ENCODE results near the gene POLR3C. TPM values are rescaled to one million over a fixed set of nuclear protein-coding genes. Genes with fewer than 3 reads are reported as not detected.

POLR3C gene
- total and polyA plus RNA-seq, 10 of the 15 experiments (the other 5 are each of a cell fraction or from before 2014, with no cell fraction given), result 13.0 to 44.8 (median 34.8) TPM

DNA sequence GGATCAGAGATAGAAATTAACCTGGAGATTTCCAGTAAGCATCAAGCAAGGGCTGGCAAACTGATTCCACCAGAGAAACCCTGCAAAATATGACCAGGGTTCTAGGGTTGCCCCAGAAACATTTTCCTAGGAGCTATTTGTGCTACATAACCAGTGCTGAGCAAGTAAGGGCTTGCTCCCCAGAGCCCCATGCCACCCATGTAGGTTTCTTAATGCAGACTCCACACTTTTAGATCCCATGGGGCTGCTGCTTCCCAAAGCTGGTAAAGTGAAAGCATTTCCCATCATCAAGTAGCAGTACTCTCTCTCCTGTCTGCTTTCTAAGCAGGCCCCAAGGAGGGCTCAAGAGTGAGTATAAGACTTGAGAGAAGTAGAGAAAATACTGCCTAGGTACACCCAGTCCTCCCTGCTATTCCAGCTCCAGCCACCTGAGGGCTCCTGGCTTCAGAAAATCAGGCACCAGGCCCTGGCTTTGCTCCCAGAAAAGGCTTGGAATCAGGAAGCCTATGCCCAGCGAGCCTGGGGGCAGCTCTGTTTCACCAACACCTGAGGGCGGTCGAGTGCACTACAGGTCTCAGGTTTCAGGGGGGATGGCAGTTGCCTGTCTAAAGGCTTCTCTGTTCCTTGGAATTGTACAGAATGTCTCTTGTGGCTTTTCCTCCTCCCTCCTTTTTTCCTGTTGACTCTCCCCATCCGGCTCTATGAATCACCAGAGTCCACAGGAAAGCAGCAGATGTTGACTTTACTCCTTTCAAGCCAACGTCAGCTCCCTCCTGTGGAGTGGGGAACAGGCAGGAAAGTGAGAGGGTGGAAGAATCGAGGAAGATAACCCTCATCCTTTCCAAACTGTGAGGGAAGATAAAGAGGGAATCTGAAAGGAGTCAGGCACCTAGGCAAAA is 67.8 kb downstream of the POLR3C start (continued):
- TF ChIP-seq, protein P1, sequence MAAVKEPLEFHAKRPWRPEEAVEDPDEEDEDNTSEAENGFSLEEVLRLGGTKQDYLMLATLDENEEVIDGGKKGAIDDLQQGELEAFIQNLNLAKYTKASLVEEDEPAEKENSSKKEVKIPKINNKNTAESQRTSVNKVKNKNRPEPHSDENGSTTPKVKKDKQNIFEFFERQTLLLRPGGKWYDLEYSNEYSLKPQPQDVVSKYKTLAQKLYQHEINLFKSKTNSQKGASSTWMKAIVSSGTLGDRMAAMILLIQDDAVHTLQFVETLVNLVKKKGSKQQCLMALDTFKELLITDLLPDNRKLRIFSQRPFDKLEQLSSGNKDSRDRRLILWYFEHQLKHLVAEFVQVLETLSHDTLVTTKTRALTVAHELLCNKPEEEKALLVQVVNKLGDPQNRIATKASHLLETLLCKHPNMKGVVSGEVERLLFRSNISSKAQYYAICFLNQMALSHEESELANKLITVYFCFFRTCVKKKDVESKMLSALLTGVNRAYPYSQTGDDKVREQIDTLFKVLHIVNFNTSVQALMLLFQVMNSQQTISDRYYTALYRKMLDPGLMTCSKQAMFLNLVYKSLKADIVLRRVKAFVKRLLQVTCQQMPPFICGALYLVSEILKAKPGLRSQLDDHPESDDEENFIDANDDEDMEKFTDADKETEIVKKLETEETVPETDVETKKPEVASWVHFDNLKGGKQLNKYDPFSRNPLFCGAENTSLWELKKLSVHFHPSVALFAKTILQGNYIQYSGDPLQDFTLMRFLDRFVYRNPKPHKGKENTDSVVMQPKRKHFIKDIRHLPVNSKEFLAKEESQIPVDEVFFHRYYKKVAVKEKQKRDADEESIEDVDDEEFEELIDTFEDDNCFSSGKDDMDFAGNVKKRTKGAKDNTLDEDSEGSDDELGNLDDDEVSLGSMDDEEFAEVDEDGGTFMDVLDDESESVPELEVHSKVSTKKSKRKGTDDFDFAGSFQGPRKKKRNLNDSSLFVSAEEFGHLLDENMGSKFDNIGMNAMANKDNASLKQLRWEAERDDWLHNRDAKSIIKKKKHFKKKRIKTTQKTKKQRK (IDR thresholded peaks at IDR 0.05; ENCODE audit: low read depth, low read length), result no peak
- TF ChIP-seq JUND (IDR thresholded peaks at IDR 0.05; ENCODE audit: low read depth, low read length) (no peak), MTA3 (IDR thresholded peaks at IDR 0.05; ENCODE audit: borderline replicate concordance, low read length) (no peak), POLR2AphosphoS5 (IDR thresholded peaks at IDR 0.05; ENCODE audit: low read length) (no peak), MAX (IDR thresholded peaks at IDR 0.05; ENCODE audit: low read depth, low read length) (no peak), PAX5 (IDR thresholded peaks at IDR 0.05; ENCODE audit: borderline replicate concordance, low read depth, low read length) (no peak), YY1 (IDR thresholded peaks at IDR 0.05; ENCODE audit: low read depth, low read length) (0 out of 2 replicates have a peak, but pooled peaks have one; percentile 34), SIX5 (IDR thresholded peaks at IDR 0.05; ENCODE audit: low read depth, low read length, severe bottlenecking) (no peak), TCF3 (IDR thresholded peaks at IDR 0.05; ENCODE audit: borderline replicate concordance, insufficient read depth, low read depth, low read length) (no peak), SMC3 (IDR thresholded peaks at IDR 0.05; ENCODE audit: borderline replicate concordance, low read length) (peak; percentile 86)
- TF ChIP-seq, protein P2, sequence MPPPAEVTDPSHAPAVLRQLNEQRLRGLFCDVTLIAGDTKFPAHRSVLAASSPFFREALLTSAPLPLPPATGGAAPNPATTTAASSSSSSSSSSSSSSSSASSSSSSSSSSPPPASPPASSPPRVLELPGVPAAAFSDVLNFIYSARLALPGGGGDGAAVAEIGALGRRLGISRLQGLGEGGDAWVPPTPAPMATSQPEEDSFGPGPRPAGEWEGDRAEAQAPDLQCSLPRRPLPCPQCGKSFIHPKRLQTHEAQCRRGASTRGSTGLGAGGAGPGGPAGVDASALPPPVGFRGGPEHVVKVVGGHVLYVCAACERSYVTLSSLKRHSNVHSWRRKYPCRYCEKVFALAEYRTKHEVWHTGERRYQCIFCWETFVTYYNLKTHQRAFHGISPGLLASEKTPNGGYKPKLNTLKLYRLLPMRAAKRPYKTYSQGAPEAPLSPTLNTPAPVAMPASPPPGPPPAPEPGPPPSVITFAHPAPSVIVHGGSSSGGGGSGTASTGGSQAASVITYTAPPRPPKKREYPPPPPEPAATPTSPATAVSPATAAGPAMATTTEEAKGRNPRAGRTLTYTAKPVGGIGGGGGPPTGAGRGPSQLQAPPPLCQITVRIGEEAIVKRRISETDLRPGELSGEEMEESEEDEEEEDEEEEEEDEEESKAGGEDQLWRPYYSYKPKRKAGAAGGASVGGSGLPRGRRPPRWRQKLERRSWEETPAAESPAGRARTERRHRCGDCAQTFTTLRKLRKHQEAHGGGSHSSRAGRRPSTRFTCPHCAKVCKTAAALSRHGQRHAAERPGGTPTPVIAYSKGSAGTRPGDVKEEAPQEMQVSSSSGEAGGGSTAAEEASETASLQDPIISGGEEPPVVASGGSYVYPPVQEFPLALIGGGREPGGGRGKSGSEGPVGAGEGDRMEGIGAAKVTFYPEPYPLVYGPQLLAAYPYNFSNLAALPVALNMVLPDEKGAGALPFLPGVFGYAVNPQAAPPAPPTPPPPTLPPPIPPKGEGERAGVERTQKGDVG (CRISPR knock-in tag; IDR thresholded peaks at IDR 0.05), result no peak
- TF ChIP-seq, protein P3, sequence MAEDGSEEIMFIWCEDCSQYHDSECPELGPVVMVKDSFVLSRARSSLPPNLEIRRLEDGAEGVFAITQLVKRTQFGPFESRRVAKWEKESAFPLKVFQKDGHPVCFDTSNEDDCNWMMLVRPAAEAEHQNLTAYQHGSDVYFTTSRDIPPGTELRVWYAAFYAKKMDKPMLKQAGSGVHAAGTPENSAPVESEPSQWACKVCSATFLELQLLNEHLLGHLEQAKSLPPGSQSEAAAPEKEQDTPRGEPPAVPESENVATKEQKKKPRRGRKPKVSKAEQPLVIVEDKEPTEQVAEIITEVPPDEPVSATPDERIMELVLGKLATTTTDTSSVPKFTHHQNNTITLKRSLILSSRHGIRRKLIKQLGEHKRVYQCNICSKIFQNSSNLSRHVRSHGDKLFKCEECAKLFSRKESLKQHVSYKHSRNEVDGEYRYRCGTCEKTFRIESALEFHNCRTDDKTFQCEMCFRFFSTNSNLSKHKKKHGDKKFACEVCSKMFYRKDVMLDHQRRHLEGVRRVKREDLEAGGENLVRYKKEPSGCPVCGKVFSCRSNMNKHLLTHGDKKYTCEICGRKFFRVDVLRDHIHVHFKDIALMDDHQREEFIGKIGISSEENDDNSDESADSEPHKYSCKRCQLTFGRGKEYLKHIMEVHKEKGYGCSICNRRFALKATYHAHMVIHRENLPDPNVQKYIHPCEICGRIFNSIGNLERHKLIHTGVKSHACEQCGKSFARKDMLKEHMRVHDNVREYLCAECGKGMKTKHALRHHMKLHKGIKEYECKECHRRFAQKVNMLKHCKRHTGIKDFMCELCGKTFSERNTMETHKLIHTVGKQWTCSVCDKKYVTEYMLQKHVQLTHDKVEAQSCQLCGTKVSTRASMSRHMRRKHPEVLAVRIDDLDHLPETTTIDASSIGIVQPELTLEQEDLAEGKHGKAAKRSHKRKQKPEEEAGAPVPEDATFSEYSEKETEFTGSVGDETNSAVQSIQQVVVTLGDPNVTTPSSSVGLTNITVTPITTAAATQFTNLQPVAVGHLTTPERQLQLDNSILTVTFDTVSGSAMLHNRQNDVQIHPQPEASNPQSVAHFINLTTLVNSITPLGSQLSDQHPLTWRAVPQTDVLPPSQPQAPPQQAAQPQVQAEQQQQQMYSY (CRISPR knock-in tag; IDR thresholded peaks at IDR 0.05), result no peak
- TF ChIP-seq, protein P4, sequence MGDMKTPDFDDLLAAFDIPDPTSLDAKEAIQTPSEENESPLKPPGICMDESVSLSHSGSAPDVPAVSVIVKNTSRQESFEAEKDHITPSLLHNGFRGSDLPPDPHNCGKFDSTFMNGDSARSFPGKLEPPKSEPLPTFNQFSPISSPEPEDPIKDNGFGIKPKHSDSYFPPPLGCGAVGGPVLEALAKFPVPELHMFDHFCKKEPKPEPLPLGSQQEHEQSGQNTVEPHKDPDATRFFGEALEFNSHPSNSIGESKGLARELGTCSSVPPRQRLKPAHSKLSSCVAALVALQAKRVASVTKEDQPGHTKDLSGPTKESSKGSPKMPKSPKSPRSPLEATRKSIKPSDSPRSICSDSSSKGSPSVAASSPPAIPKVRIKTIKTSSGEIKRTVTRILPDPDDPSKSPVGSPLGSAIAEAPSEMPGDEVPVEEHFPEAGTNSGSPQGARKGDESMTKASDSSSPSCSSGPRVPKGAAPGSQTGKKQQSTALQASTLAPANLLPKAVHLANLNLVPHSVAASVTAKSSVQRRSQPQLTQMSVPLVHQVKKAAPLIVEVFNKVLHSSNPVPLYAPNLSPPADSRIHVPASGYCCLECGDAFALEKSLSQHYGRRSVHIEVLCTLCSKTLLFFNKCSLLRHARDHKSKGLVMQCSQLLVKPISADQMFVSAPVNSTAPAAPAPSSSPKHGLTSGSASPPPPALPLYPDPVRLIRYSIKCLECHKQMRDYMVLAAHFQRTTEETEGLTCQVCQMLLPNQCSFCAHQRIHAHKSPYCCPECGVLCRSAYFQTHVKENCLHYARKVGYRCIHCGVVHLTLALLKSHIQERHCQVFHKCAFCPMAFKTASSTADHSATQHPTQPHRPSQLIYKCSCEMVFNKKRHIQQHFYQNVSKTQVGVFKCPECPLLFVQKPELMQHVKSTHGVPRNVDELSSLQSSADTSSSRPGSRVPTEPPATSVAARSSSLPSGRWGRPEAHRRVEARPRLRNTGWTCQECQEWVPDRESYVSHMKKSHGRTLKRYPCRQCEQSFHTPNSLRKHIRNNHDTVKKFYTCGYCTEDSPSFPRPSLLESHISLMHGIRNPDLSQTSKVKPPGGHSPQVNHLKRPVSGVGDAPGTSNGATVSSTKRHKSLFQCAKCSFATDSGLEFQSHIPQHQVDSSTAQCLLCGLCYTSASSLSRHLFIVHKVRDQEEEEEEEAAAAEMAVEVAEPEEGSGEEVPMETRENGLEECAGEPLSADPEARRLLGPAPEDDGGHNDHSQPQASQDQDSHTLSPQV (IDR thresholded peaks at IDR 0.05), result no peak

Measured in GM12878 (cell line).